Transverse colon (tissue), 4 donors: Measurements from ENCODE around the gene MCF2L2. TPM values are rescaled to one million over a fixed set of nuclear protein-coding genes. Genes with fewer than 3 reads are reported as not detected.
A peak's percentile ranks its signal among the peaks of the same experiment; 100 is the strongest.

Experiments used
- DNase-seq: peaks from one replicate; pipeline ENCODE4 v3.0.0-alpha.2; 2019
- H3K27ac ChIP-seq, 4 donors: fragments of 200-600 bp; sonication (generic); 2 replicates each; pipeline ENCODE4 v1.5.1; 2016 to 2018; ENCODE audit warnings: inconsistent platforms in 4 of 4
- H3K27me3 ChIP-seq: fragments of 200-600 bp; sonication (generic); 2 replicates; pipeline ENCODE4 v1.5.1; 2017; ENCODE audit warnings: inconsistent platforms
- H3K36me3 ChIP-seq, 4 donors: fragments of 200-600 bp; sonication (generic); 2 replicates each; pipeline ENCODE4 v1.5.1; 2017 to 2019; ENCODE audit warnings: inconsistent platforms in 4 of 4
- H3K4me1 ChIP-seq, 4 donors: fragments of 200-600 bp; sonication (generic); 2 replicates each; pipeline ENCODE4 v1.5.1; 2017 to 2020; ENCODE audit warnings: inconsistent platforms in 4 of 4
- H3K4me3 ChIP-seq, 4 donors: fragments of 200-600 bp; sonication (generic); 1 replicate in 1 of 4; 2 replicates in 3 of 4; pipeline versions ENCODE4 v1.5.1 to v1.6.1; 2017 to 2019; ENCODE audit warnings: inconsistent platforms in 4 of 4
- H3K9me3 ChIP-seq, 2 donors: fragments of 200-600 bp; sonication (generic); 2 replicates each; pipeline ENCODE4 v1.5.1; 2017 to 2019; ENCODE audit warnings: inconsistent platforms in 2 of 2
- CTCF ChIP-seq, 5 experiments: fragments of 200-600 bp in 3 of 5; fragments of 450-650 bp in 2 of 5; sonication (generic) in 3 of 5; IDR thresholded peaks; 1 replicate in 2 of 5; 2 replicates in 3 of 5; pipeline ENCODE4 v1.5.1; 2016 to 2017; ENCODE audit warnings: antibody characterized with exemption in 5 of 5, inconsistent platforms in 3 of 5, mild to moderate bottlenecking in 2 of 5, moderate library complexity in 1 of 5
- EP300 ChIP-seq: sonication (generic); formaldehyde crosslinking; IDR thresholded peaks from one replicate; pipeline ENCODE4 v1.6.1; 2017; ENCODE audit warnings: antibody characterized with exemption, low read depth
- POLR2A ChIP-seq: fragments of 450-650 bp; IDR thresholded peaks from one replicate; pipeline ENCODE4 v1.6.1; 2016; ENCODE audit warnings: antibody characterized with exemption, mild to moderate bottlenecking, moderate library complexity
- POLR2AphosphoS5 ChIP-seq, 3 donors: sonication (generic); formaldehyde crosslinking; IDR thresholded peaks; one replicate each; pipeline ENCODE4 v1.6.1; 2016; ENCODE audit warnings: antibody characterized with exemption in 3 of 3
- WGBS, 2 donors: methylation state at CpG; one replicate each; pipeline ENCODE4 v1.1.5; 2018; ENCODE audit warnings: low coverage in 1 of 2; 5-methylcytosine and 5-hydroxymethylcytosine counted together
- in situ Hi-C, 4 donors: fragments of 200-750 bp; cut with MboI; loops; one replicate each; pipeline versions ENCODE4 v1.15.0 to v1.15.1; 2017; ENCODE audit warnings: low sequenced_read_pairs in 3 of 4, low pct_ligation_motif_present in 1 of 4, low pct_unique_long_range_greater_than_20kb in 1 of 4
- intact Hi-C: fragments of 100-400 bp; cut with DNase I; formaldehyde crosslinking; loops from one replicate; pipeline ENCODE4 v1.15.1; 2023; ENCODE audit warnings: low total_unique reads
- total RNA-seq, 4 donors: library from RNA; depleted of rRNA; stranded (reverse); fragments of >200 nt; gene quantifications; one replicate each; pipeline ENCODE4 v1.1.0, GENCODE V29; 2016

Gene MCF2L2
- total RNA-seq, 4 donors from 2014 or later, result 0.20 to 3.7 (median 2.0) TPM

GRCh38 chr3:183447206-183448001 is 19.0 kb upstream of the MCF2L2 start:
- intact Hi-C loops (no loop called here), in situ Hi-C loops (no loop called here)
- H3K9me3 ChIP-seq, result peaks cover 8 to 10% of the 10 kb centered on the region in 2 donors
- DNase-seq, result peak; percentile 87
- no peak for TF ChIP-seq CTCF (IDR thresholded peaks at IDR 0.05)
- no peak for TF ChIP-seq EP300
- TF ChIP-seq POLR2AphosphoS5 (IDR thresholded peaks at IDR 0.05), result peak; percentile 65 to 77 (median 74)
- TF ChIP-seq POLR2A, result peak; percentile 54
- no peaks in the 10 kb centered on the region for H3K27me3 ChIP-seq
- peak overlapping the region; percentile 69 to 77 (median 73) for H3K27ac ChIP-seq
- H3K4me1 ChIP-seq, result peaks cover 5 to 25% (median 19%) of the 10 kb centered on the region in 4 donors
- no peaks in the 10 kb centered on the region for H3K36me3 ChIP-seq
- H3K4me3 ChIP-seq, result peak overlapping the region; percentile 53 to 80 (median 55)
- 1 to 3% methylated on average over 5 to 54 of the region's 54 CpGs for WGBS, 2 donors

GRCh38 chr3:183446838-183447205 is 18.4 kb upstream of the MCF2L2 start:
- WGBS, 2 donors, result 95 to 98% methylated on average over 2 of the region's 2 CpGs
- Histone ChIP-seq H3K27ac (peak overlapping the region; percentile 69 to 77 (median 73)), H3K9me3 (peaks cover 8 to 10% of the 10 kb centered on the region in 2 donors), H3K4me1 (peaks cover 5 to 25% (median 19%) of the 10 kb centered on the region in 4 donors), H3K27me3 (no peaks in the 10 kb centered on the region), H3K36me3 (no peaks in the 10 kb centered on the region), H3K4me3 (peak overlapping the region in 3 of 4 donors; percentile 54 to 80 (median 56))
- TF ChIP-seq POLR2A (no peak), EP300 (no peak), POLR2AphosphoS5 (IDR thresholded peaks at IDR 0.05) (no peak), CTCF (IDR thresholded peaks at IDR 0.05) (no peak)
- intact Hi-C loops (no loop called here), in situ Hi-C loops (no loop called here)
- no peak for DNase-seq

DNA sequence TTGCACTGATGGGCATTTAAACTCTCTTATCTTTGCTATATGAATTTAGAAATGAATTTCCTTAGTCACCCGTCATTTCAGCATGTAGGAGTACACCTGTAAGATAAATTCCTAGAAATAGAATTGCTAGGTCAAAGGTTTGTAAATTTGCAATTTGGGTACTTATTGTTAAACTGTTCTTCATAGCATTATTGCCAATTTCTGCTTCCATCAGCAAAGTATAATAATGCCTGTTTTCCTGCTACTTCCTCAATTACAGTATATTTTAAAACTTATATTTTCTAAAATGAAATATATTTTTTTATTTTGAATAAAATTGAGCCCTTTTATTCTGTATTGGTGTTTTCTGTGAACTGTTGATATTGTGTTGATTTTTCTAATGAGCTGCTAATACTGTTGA is 16.3 kb upstream of the MCF2L2 start:
- Histone ChIP-seq H3K27ac (no peak overlapping the region), H3K4me3 (no peak overlapping the region), H3K9me3 (peaks cover 8 to 10% of the 10 kb centered on the region in 2 donors), H3K27me3 (no peaks in the 10 kb centered on the region), H3K4me1 (peaks cover 5 to 25% (median 18%) of the 10 kb centered on the region in 4 donors), H3K36me3 (no peaks in the 10 kb centered on the region)
- no peak for DNase-seq
- TF ChIP-seq POLR2A, result no peak
- 100% methylated on average over 1 of the region's 1 CpG for WGBS, 2 donors
- in situ Hi-C loops, result no loop called here
- intact Hi-C loops, result no loop called here

DNA sequence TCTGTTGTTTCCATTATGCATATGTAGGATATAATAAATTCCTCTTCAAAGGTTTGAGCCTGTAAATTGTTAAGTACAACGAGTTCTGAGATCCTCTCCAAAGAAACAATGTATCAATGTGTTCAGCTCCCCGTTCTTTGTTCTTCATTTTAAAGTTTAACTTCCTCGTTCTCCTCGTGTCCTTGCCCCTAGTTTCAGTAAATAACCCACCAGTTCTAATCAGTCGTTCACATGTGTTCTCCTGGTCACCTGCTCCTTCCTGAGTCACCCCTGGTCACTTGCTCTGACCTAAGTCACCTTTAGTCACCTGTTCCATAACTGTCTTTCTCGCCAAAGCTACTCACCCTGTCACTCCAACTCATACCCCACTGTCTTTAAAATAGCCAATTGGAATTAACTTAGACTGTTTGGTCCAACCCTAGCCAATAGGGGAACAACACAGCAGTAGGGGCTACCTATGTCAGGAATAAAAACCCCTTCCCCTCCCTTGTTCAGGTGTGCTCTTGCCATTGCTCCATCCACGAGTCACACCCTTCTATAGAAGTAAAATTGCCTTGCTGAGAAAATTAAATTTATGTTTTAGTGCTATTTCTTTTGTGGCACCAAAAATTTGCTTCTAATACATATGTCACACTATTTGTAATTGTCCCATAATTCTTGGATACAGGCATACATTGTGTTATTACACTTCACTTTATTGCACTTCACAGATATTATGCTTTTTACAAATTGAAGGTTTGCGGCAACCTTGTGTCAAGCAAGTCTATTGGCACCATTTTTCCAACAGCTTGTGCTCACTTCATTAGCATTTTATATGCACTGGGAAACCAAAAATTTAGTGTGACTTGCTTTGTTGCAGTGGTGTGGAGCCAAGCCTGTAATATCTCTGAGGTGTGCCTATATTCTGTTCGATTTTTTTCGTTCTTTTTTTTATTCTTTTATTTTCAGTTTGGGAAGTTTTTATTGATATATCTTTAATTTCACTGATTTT is 15.3 kb upstream of the MCF2L2 start:
- TF ChIP-seq POLR2A (no peak), EP300 (no peak), POLR2AphosphoS5 (IDR thresholded peaks at IDR 0.05) (no peak), CTCF (IDR thresholded peaks at IDR 0.05) (no peak)
- Histone ChIP-seq H3K36me3 (no peaks in the 10 kb centered on the region), H3K9me3 (peaks cover 8 to 10% of the 10 kb centered on the region in 2 donors), H3K27me3 (no peaks in the 10 kb centered on the region), H3K27ac (no peak overlapping the region), H3K4me3 (no peak overlapping the region), H3K4me1 (peaks cover under 1 to 15% (median 8%) of the 10 kb centered on the region in 4 donors)
- in situ Hi-C loops, result no loop called here
- intact Hi-C loops, result no loop called here
- DNase-seq, result no peak
- 81 to 87% methylated on average over 10 of the region's 10 CpGs for WGBS, 2 donors
